Stimulated activated CD8-positive, alpha-beta memory T cell treated with anti-CD3 and anti-CD28 coated beads, Interleukin-12 subunit alpha, Interleukin-12 subunit beta, amount 100 ng/mL, for 1 hour (primary cell): ENCODE results near the gene PPIA.
"Not testable (repeated sequence)": the region's sequence is repeated elsewhere in the genome, so short reads cannot be mapped to it uniquely, and the experiment has no call there.

ENCODE experiments used
- DNase-seq: peaks from one replicate; pipeline ENCODE4 v3.0.0-alpha.2; 2020; ENCODE audit warnings: low read depth

Gene PPIA

DNA sequence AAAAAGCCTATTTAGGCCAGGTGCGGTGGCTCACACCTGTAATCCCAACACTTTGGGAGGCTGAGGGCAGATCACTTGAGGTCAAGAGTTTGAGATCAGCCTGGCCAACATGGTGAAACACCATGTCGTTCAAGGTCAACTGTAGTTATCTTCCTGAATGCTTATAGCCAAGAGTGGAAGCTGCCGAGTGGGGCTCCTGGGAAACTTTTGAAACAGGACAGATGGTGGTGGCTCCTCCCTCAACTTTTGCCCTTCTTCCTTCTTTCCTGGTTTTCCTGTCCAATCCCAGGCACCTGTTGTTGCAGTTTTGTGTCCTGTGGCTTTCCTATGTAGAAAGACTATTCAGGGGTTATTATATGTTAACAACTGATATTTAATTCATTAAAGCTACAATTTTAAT lies 8.7 kb upstream of the PPIA start:
- no peak for DNase-seq

- no peak for DNase-seq
Observed at GRCh38 chr7:44789990-44790389, 6.5 kb upstream of the PPIA start.

- DNase-seq = no peak
Observed at GRCh38 chr7:44791278-44792219, 4.9 kb upstream of the PPIA start.

- DNase-seq = no peak
Observed at GRCh38 chr7:44793919-44794318, 2.6 kb upstream of the PPIA start.

- no peak for DNase-seq
Observed at GRCh38 chr7:44794331-44794730, 2.1 kb upstream of the PPIA start.

DNA sequence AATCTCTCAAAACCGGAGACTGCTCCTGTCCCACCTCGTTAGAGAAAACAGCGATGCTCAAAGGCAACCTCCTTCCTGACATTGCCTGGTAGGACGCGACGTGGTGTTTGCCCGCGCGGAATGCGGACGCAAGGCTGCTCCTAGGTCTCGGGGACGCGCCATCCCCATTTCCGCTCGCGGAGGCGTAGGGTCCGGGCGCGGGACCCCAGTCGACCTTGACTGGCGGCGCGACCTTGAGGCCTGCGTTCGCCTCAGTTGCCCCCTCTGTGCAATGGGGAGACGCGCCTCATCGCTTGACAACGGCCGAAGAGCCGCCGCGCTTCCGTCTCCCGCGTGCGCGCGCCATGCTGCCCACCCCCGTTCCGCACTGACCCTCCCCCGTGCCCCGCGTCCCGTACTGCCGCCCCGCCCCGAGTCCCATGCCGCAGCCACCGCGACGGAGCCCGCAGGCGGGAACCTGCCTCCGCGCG lies 412 bp upstream of the PPIA start:
- no peak for DNase-seq

- peak; percentile 64 for DNase-seq
Observed at GRCh38 chr7:44797329-44798258, 1.1 kb downstream of the PPIA start.

DNA sequence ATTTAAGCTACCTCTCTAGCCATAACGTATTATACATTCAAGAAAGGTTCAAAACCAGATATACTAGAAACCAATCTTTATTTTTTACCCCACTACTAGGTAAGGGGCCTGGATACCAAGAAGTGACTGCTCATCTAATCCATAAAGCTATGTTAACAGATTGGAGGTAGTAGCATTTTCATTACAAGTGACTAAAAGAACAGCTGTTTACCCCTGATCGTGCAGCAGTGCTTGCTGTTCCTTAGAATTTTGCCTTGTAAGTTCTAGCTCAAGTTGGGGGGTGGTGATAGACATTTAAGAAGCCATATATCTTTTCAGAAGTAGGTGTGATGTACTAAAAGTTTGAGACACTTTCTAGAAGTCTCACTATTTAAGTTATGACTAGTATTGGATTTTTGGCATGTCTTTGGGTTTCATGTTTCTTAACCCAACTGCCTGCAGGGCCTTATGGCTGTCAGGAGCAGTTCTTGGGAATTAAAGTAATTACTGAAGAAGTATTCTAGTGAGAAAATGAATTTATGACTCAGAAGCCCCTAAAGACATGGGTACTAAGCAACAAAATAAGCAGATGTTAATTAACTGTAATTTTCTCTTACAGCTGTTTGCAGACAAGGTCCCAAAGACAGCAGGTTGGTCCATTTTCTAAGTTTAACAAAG lies 2.3 kb downstream of the PPIA start:
- no peak for DNase-seq

- no peak for DNase-seq
Observed at GRCh38 chr7:44799939-44800338, 3.5 kb downstream of the PPIA start.

GRCh38 chr7:44801890-44802289 lies 5.4 kb downstream of the PPIA start:
- no peak for DNase-seq

- DNase-seq = no peak
Observed at GRCh38 chr7:44802418-44803025, 6.0 kb downstream of the PPIA start.

GRCh38 chr7:44803828-44804519 lies 7.5 kb downstream of the PPIA start:
- DNase-seq = not testable (repeated sequence)

DNA sequence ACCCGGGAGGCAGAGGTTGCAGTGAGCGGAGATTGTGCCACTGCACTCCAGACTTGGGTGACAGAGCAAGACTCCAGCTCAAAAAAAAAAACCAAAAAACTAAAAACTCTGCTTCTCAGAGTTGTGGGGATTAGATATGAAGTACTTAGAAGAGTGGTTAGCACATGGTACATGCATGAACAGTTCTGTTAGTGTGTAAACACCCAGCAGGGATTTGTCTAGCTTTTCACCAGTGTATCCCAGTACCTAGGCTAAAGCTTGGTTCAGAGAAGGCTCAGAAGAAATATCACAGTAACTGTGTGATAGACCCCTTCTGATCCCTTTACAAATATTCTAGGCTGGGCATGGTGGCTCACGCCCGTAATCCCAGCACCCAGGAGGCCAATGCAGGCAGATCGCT lies 9.5 kb downstream of the PPIA start:
- DNase-seq = no peak

DNA sequence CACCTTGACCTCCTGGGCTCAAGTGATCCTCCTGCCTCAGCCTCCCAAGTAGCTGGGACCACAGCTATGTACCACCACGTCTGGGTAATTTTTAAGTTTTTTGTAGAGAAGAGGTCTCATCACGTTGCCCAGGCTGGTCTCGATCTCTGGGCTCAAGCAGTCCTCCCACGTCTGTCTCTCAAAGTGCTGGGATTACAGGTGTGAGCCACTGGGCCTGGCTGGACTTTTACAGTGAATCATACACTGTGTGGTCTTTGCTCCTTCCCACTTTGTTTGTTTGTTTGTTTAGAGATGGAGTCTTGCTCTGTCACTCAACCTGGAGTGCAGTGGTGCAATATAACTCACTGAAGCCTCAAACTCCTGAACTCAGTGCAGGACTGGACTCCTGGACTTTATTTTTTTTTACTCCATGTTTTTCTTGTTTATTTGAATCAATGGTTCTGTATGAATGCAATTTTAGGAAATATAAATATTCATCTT lies 12.5 kb downstream of the PPIA start:
- no peak for DNase-seq

DNA sequence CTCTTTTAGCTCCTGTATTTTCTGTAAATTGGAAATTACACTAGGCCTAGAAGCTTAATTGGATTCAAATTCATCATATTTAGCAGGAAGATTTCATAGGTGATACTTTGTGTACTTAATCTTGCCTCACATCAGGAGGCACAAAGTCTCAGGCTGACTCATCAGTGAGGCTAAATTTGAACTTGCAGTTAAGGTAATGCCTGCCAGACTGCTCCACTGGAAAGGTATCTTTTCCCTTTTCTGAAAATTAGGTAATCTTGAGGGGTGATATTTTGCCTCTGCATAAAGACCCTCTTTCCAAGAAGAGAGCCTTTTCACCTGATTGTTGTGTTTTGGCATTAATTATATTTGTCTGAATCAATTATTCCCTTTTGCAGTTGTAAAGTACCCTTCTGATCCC lies 14.6 kb downstream of the PPIA start:
- DNase-seq = no peak

- DNase-seq = no peak
Observed at GRCh38 chr7:44811571-44811970, 15.1 kb downstream of the PPIA start.

- no peak for DNase-seq
Observed at GRCh38 chr7:44814919-44815318, 18.4 kb downstream of the PPIA start.

DNA sequence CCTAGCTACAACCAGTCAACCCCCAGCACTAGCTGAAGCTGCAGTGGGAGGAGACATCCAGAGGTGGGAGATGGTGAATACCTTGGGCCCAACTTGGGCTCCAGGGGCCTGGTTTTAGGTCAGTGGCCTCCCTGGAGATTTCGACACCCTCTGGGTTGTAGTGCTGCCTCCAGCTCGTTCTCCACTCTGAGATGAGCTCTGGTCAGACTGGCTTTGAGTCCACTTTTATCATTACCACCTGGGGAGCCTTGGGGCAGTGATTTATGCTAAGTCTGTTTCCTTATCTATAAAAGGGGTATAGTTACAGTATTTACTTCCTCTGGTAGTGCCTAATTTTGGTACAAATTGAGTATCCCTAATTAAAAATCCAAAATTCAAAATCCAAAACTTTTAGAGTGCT lies 22.8 kb downstream of the PPIA start:
- no peak for DNase-seq

DNA sequence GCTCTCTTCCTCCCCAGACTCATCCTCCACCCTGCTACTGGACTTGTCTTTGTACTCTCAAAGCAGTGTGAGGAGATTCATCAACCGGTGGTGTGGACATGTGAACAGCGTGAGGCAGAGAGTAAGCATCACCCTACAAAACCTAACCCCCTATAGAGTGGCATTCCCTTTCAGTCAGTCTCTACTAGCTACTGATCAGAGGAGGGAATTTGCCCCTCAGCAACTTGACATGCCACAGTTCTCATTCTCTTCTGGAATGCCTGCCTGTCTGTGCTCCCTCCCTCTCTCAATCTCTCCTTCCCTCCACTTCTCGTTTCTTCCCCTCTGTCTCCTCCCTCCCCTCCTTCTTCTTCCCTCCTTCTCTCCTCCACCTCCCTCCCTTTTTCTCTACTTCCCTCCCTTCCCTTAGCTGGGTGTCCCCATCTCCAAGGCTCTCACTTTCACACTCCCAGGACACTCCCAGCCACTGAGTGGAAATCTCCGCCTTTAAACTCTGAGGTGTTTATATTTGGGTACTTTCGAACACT lies 26.8 kb downstream of the PPIA start:
- DNase-seq = no peak

GRCh38 chr7:44824894-44825526 lies 28.5 kb downstream of the PPIA start:
- no peak for DNase-seq
